Germinal center (tissue), 1 donor: ENCODE results near the gene PLD6.
A peak's percentile ranks its signal among the peaks of the same experiment; 100 is the strongest.
"Not testable (repeated sequence)": the region's sequence is repeated elsewhere in the genome, so short reads cannot be mapped to it uniquely, and the experiment has no call there.

Experiments used
- DNase-seq: peaks from one replicate; pipeline ENCODE4 v3.0.0; 2012; ENCODE audit warnings: mixed read lengths, low spot score

The PLD6 gene

GRCh38 chr17:17176341-17176740 is 29.8 kb downstream of the PLD6 start:
- DNase-seq = no peak

GRCh38 chr17:17175917-17176316 is 30.2 kb downstream of the PLD6 start:
- peak; percentile 66 for DNase-seq

- no peak for DNase-seq
Observed at GRCh38 chr17:17175340-17175739, 30.8 kb downstream of the PLD6 start.

GRCh38 chr17:17173921-17174320 is 32.2 kb downstream of the PLD6 start:
- DNase-seq = no peak

GRCh38 chr17:17172990-17173389 is 33.1 kb downstream of the PLD6 start:
- DNase-seq = no peak

GRCh38 chr17:17172001-17172939 is 33.9 kb downstream of the PLD6 start:
- no peak for DNase-seq

GRCh38 chr17:17171186-17171585 is 34.9 kb downstream of the PLD6 start:
- no peak for DNase-seq

- DNase-seq = no peak
Observed at GRCh38 chr17:17170346-17170985, 35.7 kb downstream of the PLD6 start.

GRCh38 chr17:17169396-17169795 is 36.7 kb downstream of the PLD6 start:
- no peak for DNase-seq

GRCh38 chr17:17168401-17168800 is 37.7 kb downstream of the PLD6 start:
- no peak for DNase-seq

GRCh38 chr17:17167986-17168385 is 38.1 kb downstream of the PLD6 start:
- no peak for DNase-seq

GRCh38 chr17:17167356-17167755 is 38.8 kb downstream of the PLD6 start:
- no peak for DNase-seq

GRCh38 chr17:17166446-17166845 is 39.7 kb downstream of the PLD6 start:
- no peak for DNase-seq

GRCh38 chr17:17165666-17166308 is 40.3 kb downstream of the PLD6 start:
- no peak for DNase-seq

GRCh38 chr17:17164676-17165075 is 41.5 kb downstream of the PLD6 start:
- no peak for DNase-seq

GRCh38 chr17:17164156-17164555 is 42.0 kb downstream of the PLD6 start:
- no peak for DNase-seq

GRCh38 chr17:17161759-17162158 is 44.4 kb downstream of the PLD6 start:
- DNase-seq = no peak

- DNase-seq = no peak
Observed at GRCh38 chr17:17161121-17161520, 45.0 kb downstream of the PLD6 start.

- DNase-seq = no peak
Observed at GRCh38 chr17:17159571-17159970, 46.6 kb downstream of the PLD6 start.

GRCh38 chr17:17158506-17158905 is 47.6 kb downstream of the PLD6 start:
- not testable (repeated sequence) for DNase-seq

- DNase-seq = no peak
Observed at GRCh38 chr17:17157041-17157440, 49.1 kb downstream of the PLD6 start.

GRCh38 chr17:17156511-17156910 is 49.6 kb downstream of the PLD6 start:
- no peak for DNase-seq

- DNase-seq = no peak
Observed at GRCh38 chr17:17156107-17156506, 50.0 kb downstream of the PLD6 start.
